Mesendoderm (in vitro differentiated cells): ENCODE results near the gene THY1.

ENCODE experiments used
- DNase-seq: peaks from one replicate; pipeline ENCODE4 v3.0.0; 2013
- H2AK5ac ChIP-seq: 2 replicates; pipeline ENCODE4 v1.6.1; 2013; ENCODE audit warnings: low read length, inconsistent platforms
- H2BK120ac ChIP-seq: 2 replicates; pipeline ENCODE4 v1.6.1; 2013; ENCODE audit warnings: low read depth, mild to moderate bottlenecking, low read length, moderate library complexity, mixed read lengths
- H2BK15ac ChIP-seq: replicated peaks from 2 replicates; pipeline ENCODE4 v1.6.1; 2013; ENCODE audit warnings: low read depth, mild to moderate bottlenecking, moderate library complexity
- H2BK5ac ChIP-seq: 2 replicates; pipeline ENCODE4 v1.6.1; 2013; ENCODE audit warnings: low read length, inconsistent platforms
- H3K18ac ChIP-seq: 2 replicates; pipeline ENCODE4 v1.6.1; 2013; ENCODE audit warnings: mild to moderate bottlenecking, low read length, mixed read lengths
- H3K23ac ChIP-seq: one replicate; pipeline ENCODE4 v1.6.1; 2013; ENCODE audit warnings: low read length
- H3K27ac ChIP-seq: 2 replicates; pipeline ENCODE4 v1.5.1; 2013; ENCODE audit warnings: low read depth, mild to moderate bottlenecking, inconsistent platforms, low read length, moderate library complexity
- H3K27me3 ChIP-seq: 2 replicates; pipeline ENCODE4 v1.6.1; 2013; ENCODE audit warnings: low read length, control low read depth, mild to moderate bottlenecking, inconsistent platforms; ENCODE audit not compliant: insufficient read depth, poor library complexity
- H3K36me3 ChIP-seq: 2 replicates; pipeline ENCODE4 v1.6.1; 2013; ENCODE audit warnings: low read length, inconsistent platforms; ENCODE audit not compliant: control insufficient read depth, insufficient read depth
- H3K4ac ChIP-seq: one replicate; pipeline ENCODE4 v1.6.1; 2013; ENCODE audit warnings: low read depth, mild to moderate bottlenecking, low read length, moderate library complexity
- H3K4me1 ChIP-seq: 2 replicates; pipeline ENCODE4 v1.6.1; 2013; ENCODE audit warnings: low read depth, low read length, inconsistent platforms; ENCODE audit not compliant: control insufficient read depth
- H3K4me2 ChIP-seq: 2 replicates; pipeline ENCODE4 v1.6.1; 2013; ENCODE audit warnings: low read length
- H3K4me3 ChIP-seq: 2 replicates; pipeline ENCODE4 v1.5.1; 2013; ENCODE audit warnings: mild to moderate bottlenecking, low read length
- H3K56ac ChIP-seq: one replicate; pipeline ENCODE4 v1.6.1; 2013; ENCODE audit warnings: low read length
- H3K79me1 ChIP-seq: 2 replicates; pipeline ENCODE4 v1.6.1; 2013; ENCODE audit warnings: low read length, inconsistent platforms
- H3K79me2 ChIP-seq: 2 replicates; pipeline ENCODE4 v1.6.1; 2013; ENCODE audit warnings: mild to moderate bottlenecking, low read length; ENCODE audit not compliant: control insufficient read depth, insufficient read depth
- H3K9ac ChIP-seq: 2 replicates; pipeline ENCODE4 v1.6.1; 2013; ENCODE audit warnings: low read length, inconsistent platforms
- H4K5ac ChIP-seq: one replicate; pipeline ENCODE4 v1.6.1; 2013; ENCODE audit warnings: low read length
- H4K8ac ChIP-seq: one replicate; pipeline ENCODE4 v1.6.1; 2013; ENCODE audit warnings: low read depth, mild to moderate bottlenecking, control low read depth, low read length, moderate library complexity
- WGBS: extraction: QIAGEN DNeasy Blood & Tissue Kit; methylation state at CpG from one replicate; pipeline ENCODE4 v1.1.7; 2013; ENCODE audit warnings: low lambda C conversion rate, missing lambda C conversion rate; ENCODE audit not compliant: insufficient coverage; ENCODE audit errors: extremely low coverage; 5-methylcytosine and 5-hydroxymethylcytosine counted together

Gene THY1

GRCh38 chr11:119432484-119433357 lies 9.7 kb upstream of the THY1 start:
- no CpG with 5 or more reads among the region's 21 CpGs for WGBS
- peak; percentile 62 for DNase-seq
- H2BK120ac ChIP-seq: no peak overlapping the region
- no peaks in the 10 kb centered on the region for H3K79me1 ChIP-seq
- no peak overlapping the region for H3K18ac ChIP-seq
- H3K4me1 ChIP-seq: peaks cover 7% of the 10 kb centered on the region
- H3K36me3 ChIP-seq: no peaks in the 10 kb centered on the region
- H3K79me2 ChIP-seq: no peaks in the 10 kb centered on the region
- no peaks in the 10 kb centered on the region for H3K27me3 ChIP-seq
- H4K8ac ChIP-seq: no peak overlapping the region
- peak overlapping the region; percentile 75 for H3K56ac ChIP-seq
- no peak overlapping the region for H3K23ac ChIP-seq
- no peak overlapping the region for H3K4me2 ChIP-seq
- H3K9ac ChIP-seq: no peak overlapping the region
- H3K4me3 ChIP-seq: no peak overlapping the region
- H3K27ac ChIP-seq: no peak overlapping the region
- H2AK5ac ChIP-seq: no peak overlapping the region
- H2BK5ac ChIP-seq: no peak overlapping the region
- H2BK15ac ChIP-seq: no peak overlapping the region
- no peak overlapping the region for H3K4ac ChIP-seq
- H4K5ac ChIP-seq: no peak overlapping the region

- Histone ChIP-seq H3K56ac (no peak overlapping the region), H3K23ac (no peak overlapping the region), H2BK15ac (no peak overlapping the region), H3K4me1 (peaks cover 7% of the 10 kb centered on the region), H3K4ac (no peak overlapping the region), H3K27me3 (no peaks in the 10 kb centered on the region), H3K79me1 (no peaks in the 10 kb centered on the region), H2BK120ac (no peak overlapping the region), H3K18ac (no peak overlapping the region), H4K5ac (no peak overlapping the region), H4K8ac (no peak overlapping the region), H3K4me2 (no peak overlapping the region), H3K79me2 (no peaks in the 10 kb centered on the region), H3K4me3 (no peak overlapping the region), H2AK5ac (no peak overlapping the region), H3K36me3 (no peaks in the 10 kb centered on the region), H3K27ac (no peak overlapping the region), H2BK5ac (no peak overlapping the region), H3K9ac (no peak overlapping the region)
- WGBS: no CpG with 5 or more reads among the region's 7 CpGs
- no peak for DNase-seq
These were observed 8.6 kb upstream of the THY1 start for GRCh38 chr11:119431523-119431922.

GRCh38 chr11:119427279-119427678 lies 4.3 kb upstream of the THY1 start:
- no peak overlapping the region for H3K27ac ChIP-seq
- H3K18ac ChIP-seq: no peak overlapping the region
- H2BK5ac ChIP-seq: no peak overlapping the region
- H3K4ac ChIP-seq: no peak overlapping the region
- DNase-seq: no peak
- no CpG with 5 or more reads among the region's 5 CpGs for WGBS
- H3K23ac ChIP-seq: no peak overlapping the region
- peaks cover 9% of the 10 kb centered on the region for H3K4me1 ChIP-seq
- H2BK15ac ChIP-seq: no peak overlapping the region
- H4K8ac ChIP-seq: no peak overlapping the region
- H2BK120ac ChIP-seq: no peak overlapping the region
- H3K4me2 ChIP-seq: no peak overlapping the region
- no peaks in the 10 kb centered on the region for H3K27me3 ChIP-seq
- no peak overlapping the region for H2AK5ac ChIP-seq
- no peaks in the 10 kb centered on the region for H3K36me3 ChIP-seq
- no peak overlapping the region for H4K5ac ChIP-seq
- H3K4me3 ChIP-seq: no peak overlapping the region
- H3K56ac ChIP-seq: no peak overlapping the region
- no peak overlapping the region for H3K9ac ChIP-seq
- H3K79me2 ChIP-seq: peaks cover under 1% of the 10 kb centered on the region
- no peaks in the 10 kb centered on the region for H3K79me1 ChIP-seq

GRCh38 chr11:119426142-119426541 lies 3.2 kb upstream of the THY1 start:
- no peak overlapping the region for H3K56ac ChIP-seq
- H3K4me3 ChIP-seq: no peak overlapping the region
- H2BK5ac ChIP-seq: no peak overlapping the region
- no CpG with 5 or more reads among the region's 4 CpGs for WGBS
- peaks cover 3% of the 10 kb centered on the region for H3K79me1 ChIP-seq
- H2BK15ac ChIP-seq: no peak overlapping the region
- no peaks in the 10 kb centered on the region for H3K27me3 ChIP-seq
- no peak overlapping the region for H4K5ac ChIP-seq
- DNase-seq: peak; percentile 13
- no peak overlapping the region for H3K4ac ChIP-seq
- no peak overlapping the region for H2AK5ac ChIP-seq
- no peak overlapping the region for H3K23ac ChIP-seq
- H3K36me3 ChIP-seq: no peaks in the 10 kb centered on the region
- peaks cover 12% of the 10 kb centered on the region for H3K79me2 ChIP-seq
- H3K4me1 ChIP-seq: peaks cover 9% of the 10 kb centered on the region
- H3K9ac ChIP-seq: no peak overlapping the region
- H4K8ac ChIP-seq: no peak overlapping the region
- H2BK120ac ChIP-seq: no peak overlapping the region
- H3K18ac ChIP-seq: no peak overlapping the region
- H3K4me2 ChIP-seq: no peak overlapping the region
- H3K27ac ChIP-seq: no peak overlapping the region

GRCh38 chr11:119424775-119425174 lies 1.8 kb upstream of the THY1 start:
- no peak overlapping the region for H4K5ac ChIP-seq
- H3K9ac ChIP-seq: no peak overlapping the region
- peaks cover 22% of the 10 kb centered on the region for H3K79me2 ChIP-seq
- no peak overlapping the region for H2BK15ac ChIP-seq
- H3K4me3 ChIP-seq: no peak overlapping the region
- no peak overlapping the region for H3K27ac ChIP-seq
- H2AK5ac ChIP-seq: no peak overlapping the region
- H3K27me3 ChIP-seq: no peaks in the 10 kb centered on the region
- H3K23ac ChIP-seq: no peak overlapping the region
- H3K4me1 ChIP-seq: peaks cover 12% of the 10 kb centered on the region
- WGBS: no CpG with 5 or more reads among the region's 2 CpGs
- H4K8ac ChIP-seq: no peak overlapping the region
- H3K56ac ChIP-seq: no peak overlapping the region
- H2BK5ac ChIP-seq: no peak overlapping the region
- no peak overlapping the region for H2BK120ac ChIP-seq
- no peak overlapping the region for H3K4me2 ChIP-seq
- no peak overlapping the region for H3K4ac ChIP-seq
- DNase-seq: no peak
- H3K79me1 ChIP-seq: peaks cover 14% of the 10 kb centered on the region
- H3K36me3 ChIP-seq: peaks cover 1% of the 10 kb centered on the region
- no peak overlapping the region for H3K18ac ChIP-seq

- H4K5ac ChIP-seq: no peak overlapping the region
- H3K23ac ChIP-seq: no peak overlapping the region
- no peak overlapping the region for H2BK5ac ChIP-seq
- H3K4me1 ChIP-seq: peaks cover 12% of the 10 kb centered on the region
- H4K8ac ChIP-seq: no peak overlapping the region
- no peak overlapping the region for H3K4me2 ChIP-seq
- H2BK120ac ChIP-seq: no peak overlapping the region
- H3K18ac ChIP-seq: no peak overlapping the region
- H3K27me3 ChIP-seq: no peaks in the 10 kb centered on the region
- H3K4me3 ChIP-seq: no peak overlapping the region
- no peak overlapping the region for H3K27ac ChIP-seq
- peaks cover 2% of the 10 kb centered on the region for H3K36me3 ChIP-seq
- no peak overlapping the region for H2AK5ac ChIP-seq
- no peak overlapping the region for H3K4ac ChIP-seq
- no peak overlapping the region for H3K9ac ChIP-seq
- H3K79me1 ChIP-seq: peaks cover 16% of the 10 kb centered on the region
- H2BK15ac ChIP-seq: no peak overlapping the region
- H3K79me2 ChIP-seq: peaks cover 22% of the 10 kb centered on the region
- whole genome bisulfite sequencing: no CpG with 5 or more reads among the region's 3 CpGs
- no peak overlapping the region for H3K56ac ChIP-seq
- DNase-seq: no peak
These were observed 1.3 kb upstream of the THY1 start for GRCh38 chr11:119424276-119424675.
